SK-N-SH treated with all-trans-retinoic acid at 6 μM for 48 hours (cell line): ENCODE measurements around the gene ZBTB7C.

Experiments
- ATAC-seq: fragments of 200-7000 bp; cut with Tn5 transposase; 3 replicates; pipeline ENCODE4 v1.9.1; 2020; ENCODE audit warnings: mild to moderate bottlenecking, moderate library complexity
- BACH2 ChIP-seq: fragments of 250-450 bp; sonication (Bioruptor Pico); IDR thresholded peaks from 2 replicates; pipeline ENCODE4 v1.9.0; 2021; ENCODE audit warnings: mild to moderate bottlenecking, borderline replicate concordance
- CREB5 ChIP-seq: fragments of 250-450 bp; sonication (Bioruptor Pico); IDR thresholded peaks from 2 replicates; pipeline ENCODE4 v1.5.1; 2020; ENCODE audit warnings: low read depth, mild to moderate bottlenecking, moderate library complexity
- CSRNP3 ChIP-seq: fragments of 250-450 bp; sonication (Bioruptor Pico); IDR thresholded peaks from 2 replicates; pipeline ENCODE4 v1.5.1; 2021; ENCODE audit warnings: mild to moderate bottlenecking, moderate library complexity
- ESRRG ChIP-seq: fragments of 250-450 bp; sonication (Bioruptor Pico); IDR thresholded peaks from 2 replicates; pipeline ENCODE4 v1.6.1; 2021; ENCODE audit warnings: mild to moderate bottlenecking
- GLIS3 ChIP-seq: fragments of 250-450 bp; sonication (Bioruptor Pico); IDR thresholded peaks from 2 replicates; pipeline ENCODE4 v1.5.0; 2020; ENCODE audit warnings: mild to moderate bottlenecking, moderate library complexity
- ISL1 ChIP-seq: fragments of 250-450 bp; sonication (Bioruptor Pico); IDR thresholded peaks from 2 replicates; pipeline ENCODE4 v2.1.2; 2022; ENCODE audit warnings: mild to moderate bottlenecking, moderate library complexity
- OSR1 ChIP-seq: fragments of 250-450 bp; sonication (Bioruptor Pico); IDR thresholded peaks from 2 replicates; pipeline ENCODE4 v1.8.0; 2022; ENCODE audit warnings: moderate library complexity, mild to moderate bottlenecking, inconsistent platforms
- PPARA ChIP-seq: fragments of 250-450 bp; sonication (Bioruptor Pico); IDR thresholded peaks from 2 replicates; pipeline ENCODE4 v1.5.0; 2020; ENCODE audit warnings: mild to moderate bottlenecking, borderline replicate concordance
- RARB ChIP-seq: fragments of 250-450 bp; sonication (Bioruptor Pico); IDR thresholded peaks from 2 replicates; pipeline ENCODE4 v1.8.0; 2021; ENCODE audit warnings: mild to moderate bottlenecking, moderate library complexity
- SNAI2 ChIP-seq: fragments of 250-450 bp; sonication (Bioruptor Pico); IDR thresholded peaks from 2 replicates; pipeline ENCODE4 v1.5.0; 2020; ENCODE audit warnings: mild to moderate bottlenecking, moderate library complexity
- TSHZ2 ChIP-seq: fragments of 250-450 bp; sonication (Bioruptor Pico); IDR thresholded peaks from 2 replicates; pipeline ENCODE4 v1.5.0; 2020; ENCODE audit warnings: mild to moderate bottlenecking, moderate library complexity
- ZFP3 ChIP-seq: fragments of 250-450 bp; sonication (Bioruptor Pico); IDR thresholded peaks from 2 replicates; pipeline ENCODE4 v1.5.0; 2020; ENCODE audit warnings: mild to moderate bottlenecking, moderate library complexity
- ZFP30 ChIP-seq: fragments of 450-650 bp; formaldehyde crosslinking; IDR thresholded peaks from 2 replicates; pipeline ENCODE4 v1.5.0; 2022; ENCODE audit warnings: mild to moderate bottlenecking, moderate library complexity
- ZNF70 ChIP-seq: fragments of 450-650 bp; formaldehyde crosslinking; IDR thresholded peaks from 2 replicates; pipeline ENCODE4 v1.5.0; 2020; ENCODE audit warnings: mild to moderate bottlenecking, moderate library complexity
- TF ChIP-seq, protein P1 (sequence below): fragments of 250-450 bp; sonication (Bioruptor Pico); IDR thresholded peaks from 2 replicates; pipeline ENCODE4 v1.8.0; 2020; ENCODE audit warnings: mild to moderate bottlenecking, moderate library complexity, borderline replicate concordance
- TF ChIP-seq, protein P2 (sequence below): fragments of 250-450 bp; sonication (Bioruptor Pico); IDR thresholded peaks from 2 replicates; pipeline ENCODE4 v1.8.0; 2021; ENCODE audit warnings: low read depth, mild to moderate bottlenecking, moderate library complexity, borderline replicate concordance

The ZBTB7C gene

GRCh38 chr18:48022021-48022420 lies 387.2 kb downstream of the ZBTB7C start:
- no peak for TF ChIP-seq CREB5 (CRISPR knock-in tag)
- TF ChIP-seq ESRRG (CRISPR knock-in tag), result no peak
- TF ChIP-seq ZFP30 (CRISPR knock-in tag), result no peak
- TF ChIP-seq TSHZ2 (CRISPR knock-in tag), result no peak
- no peak for TF ChIP-seq RARB (CRISPR knock-in tag)
- TF ChIP-seq GLIS3 (CRISPR knock-in tag), result no peak
- TF ChIP-seq, protein P1, sequence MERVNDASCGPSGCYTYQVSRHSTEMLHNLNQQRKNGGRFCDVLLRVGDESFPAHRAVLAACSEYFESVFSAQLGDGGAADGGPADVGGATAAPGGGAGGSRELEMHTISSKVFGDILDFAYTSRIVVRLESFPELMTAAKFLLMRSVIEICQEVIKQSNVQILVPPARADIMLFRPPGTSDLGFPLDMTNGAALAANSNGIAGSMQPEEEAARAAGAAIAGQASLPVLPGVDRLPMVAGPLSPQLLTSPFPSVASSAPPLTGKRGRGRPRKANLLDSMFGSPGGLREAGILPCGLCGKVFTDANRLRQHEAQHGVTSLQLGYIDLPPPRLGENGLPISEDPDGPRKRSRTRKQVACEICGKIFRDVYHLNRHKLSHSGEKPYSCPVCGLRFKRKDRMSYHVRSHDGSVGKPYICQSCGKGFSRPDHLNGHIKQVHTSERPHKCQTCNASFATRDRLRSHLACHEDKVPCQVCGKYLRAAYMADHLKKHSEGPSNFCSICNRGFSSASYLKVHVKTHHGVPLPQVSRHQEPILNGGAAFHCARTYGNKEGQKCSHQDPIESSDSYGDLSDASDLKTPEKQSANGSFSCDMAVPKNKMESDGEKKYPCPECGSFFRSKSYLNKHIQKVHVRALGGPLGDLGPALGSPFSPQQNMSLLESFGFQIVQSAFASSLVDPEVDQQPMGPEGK (CRISPR knock-in tag), result no peak
- TF ChIP-seq OSR1, result no peak
- no peak for TF ChIP-seq BACH2 (CRISPR knock-in tag)
- no peak for TF ChIP-seq CSRNP3
- ATAC-seq, result no peak

GRCh38 chr18:48021273-48021914 lies 387.8 kb downstream of the ZBTB7C start:
- TF ChIP-seq, protein P2, sequence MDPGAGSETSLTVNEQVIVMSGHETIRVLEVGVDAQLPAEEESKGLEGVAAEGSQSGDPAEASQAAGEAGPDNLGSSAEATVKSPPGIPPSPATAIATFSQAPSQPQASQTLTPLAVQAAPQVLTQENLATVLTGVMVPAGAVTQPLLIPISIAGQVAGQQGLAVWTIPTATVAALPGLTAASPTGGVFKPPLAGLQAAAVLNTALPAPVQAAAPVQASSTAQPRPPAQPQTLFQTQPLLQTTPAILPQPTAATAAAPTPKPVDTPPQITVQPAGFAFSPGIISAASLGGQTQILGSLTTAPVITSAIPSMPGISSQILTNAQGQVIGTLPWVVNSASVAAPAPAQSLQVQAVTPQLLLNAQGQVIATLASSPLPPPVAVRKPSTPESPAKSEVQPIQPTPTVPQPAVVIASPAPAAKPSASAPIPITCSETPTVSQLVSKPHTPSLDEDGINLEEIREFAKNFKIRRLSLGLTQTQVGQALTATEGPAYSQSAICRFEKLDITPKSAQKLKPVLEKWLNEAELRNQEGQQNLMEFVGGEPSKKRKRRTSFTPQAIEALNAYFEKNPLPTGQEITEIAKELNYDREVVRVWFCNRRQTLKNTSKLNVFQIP, result no peak
- TF ChIP-seq, protein P1 (CRISPR knock-in tag), result no peak
- TF ChIP-seq CSRNP3 (no peak), ZFP30 (CRISPR knock-in tag) (no peak), SNAI2 (CRISPR knock-in tag) (no peak), PPARA (no peak), OSR1 (no peak), BACH2 (CRISPR knock-in tag) (no peak), ISL1 (no peak), ESRRG (CRISPR knock-in tag) (no peak), ZFP3 (CRISPR knock-in tag) (no peak), ZNF70 (CRISPR knock-in tag) (no peak), GLIS3 (CRISPR knock-in tag) (no peak)
- TF ChIP-seq, all 23 proteins: peak for 0
- ATAC-seq, result no peak
